Gastroesophageal sphincter (tissue), 4 donors: Measurements from ENCODE around the gene SIGLEC8. TPM values are rescaled to one million over a fixed set of nuclear protein-coding genes. Genes with fewer than 3 reads are reported as not detected.

Source experiments
- ATAC-seq: fragments of 150-250 bp; one replicate; pipeline ENCODE4 v1.9.1; 2016; ENCODE audit warnings: mild to moderate bottlenecking, moderate library complexity
- H3K27ac ChIP-seq, 4 donors: fragments of 200-600 bp; sonication (generic) in 3 of 4; 1 replicate in 3 of 4; 2 replicates in 1 of 4; pipeline ENCODE4 v1.5.1; 2016 to 2019
- H3K27me3 ChIP-seq: fragments of 200-600 bp; sonication (generic); one replicate; pipeline ENCODE4 v1.5.1; 2019
- H3K36me3 ChIP-seq, 2 donors: fragments of 200-600 bp; sonication (generic); one replicate each; pipeline ENCODE4 v1.5.1; 2019; ENCODE audit warnings: control low read depth in 1 of 2
- H3K4me1 ChIP-seq, 3 donors: fragments of 200-600 bp; sonication (generic); 1 replicate in 2 of 3; 2 replicates in 1 of 3; pipeline ENCODE4 v1.5.1; 2016 to 2019; ENCODE audit warnings: control low read depth in 2 of 3
- H3K4me3 ChIP-seq, 2 donors: fragments of 200-600 bp; sonication (generic); one replicate each; pipeline ENCODE4 v1.5.1; 2019; ENCODE audit warnings: mild to moderate bottlenecking in 1 of 2, moderate library complexity in 1 of 2
- H3K9me3 ChIP-seq, 3 donors: fragments of 200-600 bp; sonication (generic); one replicate each; pipeline ENCODE4 v1.5.1; 2017 to 2019; ENCODE audit warnings: control low read depth in 2 of 3
- EP300 ChIP-seq: sonication (generic); formaldehyde crosslinking; IDR thresholded peaks from one replicate; pipeline ENCODE4 v1.6.1; 2017; ENCODE audit warnings: antibody characterized with exemption, mild to moderate bottlenecking
- POLR2A ChIP-seq, 2 donors: fragments of 450-650 bp; IDR thresholded peaks; one replicate each; pipeline ENCODE4 v1.6.1; 2017; ENCODE audit warnings: antibody characterized with exemption in 2 of 2, mild to moderate bottlenecking in 2 of 2, moderate library complexity in 1 of 2
- POLR2AphosphoS5 ChIP-seq: sonication (generic); formaldehyde crosslinking; IDR thresholded peaks from one replicate; pipeline ENCODE4 v1.6.1; 2017; ENCODE audit warnings: antibody characterized with exemption
- WGBS, 2 donors: methylation state at CpG; one replicate each; pipeline ENCODE4 v1.1.5; 2018; ENCODE audit warnings: low coverage in 1 of 2; 5-methylcytosine and 5-hydroxymethylcytosine counted together
- small RNA-seq, 4 donors: library from RNA; depleted of rRNA; stranded (forward); fragments of <200 nt; gene quantifications; one replicate each; pipeline ENCODE3, GENCODE V24; 2016
- total RNA-seq, 4 donors: library from RNA; depleted of rRNA; stranded (reverse); fragments of >200 nt; gene quantifications; one replicate each; pipeline ENCODE4 v1.1.0, GENCODE V29; 2016
- TF ChIP-seq, protein P1 (sequence below), 4 experiments: fragments of 200-600 bp in 2 of 4; fragments of 450-650 bp in 2 of 4; sonication (generic) in 1 of 4; IDR thresholded peaks; one replicate each; pipeline ENCODE4 v1.5.1; 2017 to 2019; ENCODE audit warnings: antibody characterized with exemption in 4 of 4, mild to moderate bottlenecking in 2 of 4, moderate library complexity in 2 of 4

SIGLEC8 gene
- total RNA-seq, 4 donors from 2014 or later = 0.25 to 1.4 (median 0.54) TPM; not detected in 1

- Histone ChIP-seq H3K4me1 (no peaks in the 10 kb centered on the region), H3K27me3 (peaks cover 42% of the 10 kb centered on the region), H3K9me3 (no peaks in the 10 kb centered on the region), H3K4me3 (no peak overlapping the region), H3K27ac (no peak overlapping the region), H3K36me3 (no peaks in the 10 kb centered on the region)
- TF ChIP-seq POLR2AphosphoS5 (no peak), EP300 (no peak), POLR2A (IDR thresholded peaks at IDR 0.05) (no peak)
- TF ChIP-seq, protein P1, sequence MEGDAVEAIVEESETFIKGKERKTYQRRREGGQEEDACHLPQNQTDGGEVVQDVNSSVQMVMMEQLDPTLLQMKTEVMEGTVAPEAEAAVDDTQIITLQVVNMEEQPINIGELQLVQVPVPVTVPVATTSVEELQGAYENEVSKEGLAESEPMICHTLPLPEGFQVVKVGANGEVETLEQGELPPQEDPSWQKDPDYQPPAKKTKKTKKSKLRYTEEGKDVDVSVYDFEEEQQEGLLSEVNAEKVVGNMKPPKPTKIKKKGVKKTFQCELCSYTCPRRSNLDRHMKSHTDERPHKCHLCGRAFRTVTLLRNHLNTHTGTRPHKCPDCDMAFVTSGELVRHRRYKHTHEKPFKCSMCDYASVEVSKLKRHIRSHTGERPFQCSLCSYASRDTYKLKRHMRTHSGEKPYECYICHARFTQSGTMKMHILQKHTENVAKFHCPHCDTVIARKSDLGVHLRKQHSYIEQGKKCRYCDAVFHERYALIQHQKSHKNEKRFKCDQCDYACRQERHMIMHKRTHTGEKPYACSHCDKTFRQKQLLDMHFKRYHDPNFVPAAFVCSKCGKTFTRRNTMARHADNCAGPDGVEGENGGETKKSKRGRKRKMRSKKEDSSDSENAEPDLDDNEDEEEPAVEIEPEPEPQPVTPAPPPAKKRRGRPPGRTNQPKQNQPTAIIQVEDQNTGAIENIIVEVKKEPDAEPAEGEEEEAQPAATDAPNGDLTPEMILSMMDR (IDR thresholded peaks at IDR 0.05) = no peak
- no peak for ATAC-seq
- WGBS, 2 donors = 85 to 88% methylated on average over 5 to 15 of the region's 15 CpGs
Observed at GRCh38 chr19:51410950-51411748, 47.1 kb downstream of the SIGLEC8 start.

- peak; percentile 39 for ATAC-seq
- no peak overlapping the region for H3K4me3 ChIP-seq
- H3K4me1 ChIP-seq = no peaks in the 10 kb centered on the region
- 28 to 45% methylated on average over 3 to 6 of the region's 6 CpGs for WGBS, 2 donors
- H3K9me3 ChIP-seq = peaks cover 0 to 6% (median 0%) of the 10 kb centered on the region in 3 donors
- H3K27ac ChIP-seq = no peak overlapping the region
- H3K36me3 ChIP-seq = no peaks in the 10 kb centered on the region
- H3K27me3 ChIP-seq = peaks cover 44% of the 10 kb centered on the region
- TF ChIP-seq, protein P1 (IDR thresholded peaks at IDR 0.05) = peak in 3 of 4 experiments; percentile 44 to 57 (median 49)
- TF ChIP-seq EP300 = no peak
Observed at GRCh38 chr19:51407511-51408131, 50.6 kb downstream of the SIGLEC8 start.

GRCh38 chr19:51402117-51402516 lies 56.1 kb downstream of the SIGLEC8 start:
- 95 to 98% methylated on average over 3 to 6 of the region's 9 CpGs for WGBS, 2 donors
- no peaks in the 10 kb centered on the region for H3K36me3 ChIP-seq
- no peak for ATAC-seq
- no peaks in the 10 kb centered on the region for H3K4me1 ChIP-seq
- peaks cover 17% of the 10 kb centered on the region for H3K27me3 ChIP-seq
- TF ChIP-seq EP300 (no peak), POLR2AphosphoS5 (no peak), POLR2A (IDR thresholded peaks at IDR 0.05) (no peak)
- TF ChIP-seq, protein P1 (IDR thresholded peaks at IDR 0.05) = no peak
- H3K4me3 ChIP-seq = no peak overlapping the region
- no peak overlapping the region for H3K27ac ChIP-seq
- peaks cover 0 to 18% (median 0%) of the 10 kb centered on the region in 3 donors for H3K9me3 ChIP-seq

Small RNA genes within 50 kb of the gene (small RNA-seq; reads per million reads assigned to genes)
- gene AC020914.3 (0 reads per million in 4 donors), gene AC020914.5 (0 reads per million in 4 donors)

Other genes with a start within 250 kb of the SIGLEC8 start
- 1 to 10 TPM; 1.8 to 7.0 (median 2.8) TPM for gene CD33, start 233.4 kb downstream of the SIGLEC8 start, total RNA-seq
- gene SIGLECL1, start 207.4 kb downstream of the SIGLEC8 start, total RNA-seq = not detected
- gene IGLON5, start 146.8 kb downstream of the SIGLEC8 start, total RNA-seq = not detected
- 1 to 10 TPM; 1.5 to 3.6 (median 2.5) TPM for gene VSIG10L, start 116.3 kb downstream of the SIGLEC8 start, total RNA-seq
- gene ETFB, start 92.1 kb downstream of the SIGLEC8 start, total RNA-seq = 100 to 1,000 TPM in 2 of 4 donors, 10 to 100 TPM in 2; 96.2 to 136 (median 103) TPM
- not detected for gene CLDND2, start 89.5 kb downstream of the SIGLEC8 start, total RNA-seq
- 1 to 10 TPM in 1 of 4 donors, under 1 TPM in 2, not detected in 1; 0.58 to 2.0 (median 0.67) TPM for gene NKG7, start 85.8 kb downstream of the SIGLEC8 start, total RNA-seq
- gene LIM2, start 70.5 kb downstream of the SIGLEC8 start, total RNA-seq = not detected
- not detected for gene C19orf84, start 67.9 kb downstream of the SIGLEC8 start, total RNA-seq
- 1 to 10 TPM; 1.1 to 6.9 (median 3.2) TPM for gene SIGLEC10, start 40.8 kb downstream of the SIGLEC8 start, total RNA-seq
- not detected for gene CEACAM18, start 20.1 kb upstream of the SIGLEC8 start, total RNA-seq
- under 1 TPM in 2 of 4 donors, not detected in 2; 0.31 to 0.85 TPM for gene SIGLEC12, start 43.3 kb upstream of the SIGLEC8 start, total RNA-seq
- 1 to 10 TPM in 3 of 4 donors, under 1 TPM in 1; 0.59 to 3.9 (median 3.1) TPM for gene SIGLEC6, start 73.2 kb upstream of the SIGLEC8 start, total RNA-seq
- 10 to 100 TPM in 1 of 4 donors, 1 to 10 TPM in 3; 6.5 to 12.8 (median 7.3) TPM for gene ZNF175, start 112.8 kb upstream of the SIGLEC8 start, total RNA-seq
- gene SIGLEC5, start 171.9 kb upstream of the SIGLEC8 start, total RNA-seq = under 1 TPM in 2 of 4 donors, not detected in 2; 0.67 to 0.94 TPM
- gene SIGLEC14, start 188.4 kb upstream of the SIGLEC8 start, total RNA-seq = 1 to 10 TPM in 2 of 4 donors, under 1 TPM in 1, not detected in 1; 0.73 to 8.6 (median 1.4) TPM
- 10 to 100 TPM in 3 of 4 donors, 1 to 10 TPM in 1; 6.3 to 29.7 (median 18.3) TPM for gene SPACA6, start 234.9 kb upstream of the SIGLEC8 start, total RNA-seq